Mesenchymal stem cell (in vitro differentiated cells and primary cell): Measurements from ENCODE around the gene TMEM129.

Source experiments
- DNase-seq: peaks from one replicate; pipeline ENCODE4 v3.0.0-alpha.2; 2013
- H2AFZ ChIP-seq: one replicate; pipeline ENCODE4 v1.6.1; 2013; ENCODE audit warnings: low read depth, mild to moderate bottlenecking, control low read depth, inconsistent platforms, low read length, moderate library complexity
- H2AK5ac ChIP-seq: 2 replicates; pipeline ENCODE4 v1.6.1; 2013; ENCODE audit warnings: low read length, moderate library complexity, mild to moderate bottlenecking, inconsistent platforms; ENCODE audit not compliant: severe bottlenecking
- H2BK120ac ChIP-seq: one replicate; pipeline ENCODE4 v1.6.1; 2013; ENCODE audit warnings: low read depth, mild to moderate bottlenecking, inconsistent platforms, low read length, moderate library complexity
- H2BK12ac ChIP-seq, 2 experiments: one replicate each; pipeline ENCODE4 v1.6.1; 2013; ENCODE audit warnings: inconsistent platforms in 2 of 2, low read length in 2 of 2, mild to moderate bottlenecking in 2 of 2, moderate library complexity in 2 of 2, control low read depth in 1 of 2
- H2BK15ac ChIP-seq: one replicate; pipeline ENCODE4 v1.6.1; 2013; ENCODE audit warnings: mild to moderate bottlenecking, low read depth, inconsistent platforms; ENCODE audit not compliant: poor library complexity, severe bottlenecking
- H2BK5ac ChIP-seq: 2 replicates; pipeline ENCODE4 v1.6.1; 2013; ENCODE audit warnings: low read depth, mild to moderate bottlenecking, low read length, control low read depth, inconsistent platforms; ENCODE audit not compliant: poor library complexity, severe bottlenecking
- H3K14ac ChIP-seq, 2 experiments: one replicate each; pipeline ENCODE4 v1.6.1; 2013; ENCODE audit warnings: inconsistent platforms in 2 of 2, low read length in 2 of 2, control low read depth in 1 of 2, mild to moderate bottlenecking in 1 of 2, moderate library complexity in 1 of 2
- H3K18ac ChIP-seq, 2 experiments: one replicate each; pipeline ENCODE4 v1.6.1; 2013; ENCODE audit warnings: inconsistent platforms in 2 of 2, low read length in 2 of 2, control low read depth in 1 of 2, low read depth in 1 of 2, mild to moderate bottlenecking in 1 of 2
- H3K23ac ChIP-seq, 2 experiments: one replicate each; pipeline ENCODE4 v1.6.1; 2013; ENCODE audit warnings: inconsistent platforms in 2 of 2, low read length in 2 of 2, mild to moderate bottlenecking in 2 of 2, moderate library complexity in 2 of 2, control low read depth in 1 of 2
- H3K27ac ChIP-seq: 2 replicates; pipeline ENCODE4 v1.5.1; 2013; ENCODE audit warnings: mild to moderate bottlenecking, moderate library complexity, low read length, control low read depth, inconsistent platforms; ENCODE audit not compliant: poor library complexity, severe bottlenecking
- H3K27me3 ChIP-seq, 2 experiments: 2 replicates each; pipeline versions ENCODE4 v1.6.1 to v1.7.0; 2013; ENCODE audit warnings: low read length in 2 of 2, mild to moderate bottlenecking in 2 of 2, moderate library complexity in 2 of 2, control low read depth in 1 of 2, inconsistent platforms in 1 of 2; ENCODE audit not compliant: control insufficient read depth in 1 of 2, insufficient read depth in 1 of 2
- H3K36me3 ChIP-seq, 2 experiments: 2 replicates each; pipeline versions ENCODE4 v1.6.1 to v1.7.0; 2013; ENCODE audit warnings: low read length in 2 of 2, control low read depth in 1 of 2, inconsistent platforms in 1 of 2, low read depth in 1 of 2, mild to moderate bottlenecking in 1 of 2; ENCODE audit not compliant: insufficient read depth in 2 of 2, control insufficient read depth in 1 of 2
- H3K4ac ChIP-seq, 2 experiments: one replicate each; pipeline ENCODE4 v1.6.1; 2013; ENCODE audit warnings: inconsistent platforms in 2 of 2, low read length in 2 of 2, mild to moderate bottlenecking in 2 of 2, moderate library complexity in 2 of 2, control low read depth in 1 of 2, low read depth in 1 of 2
- H3K4me1 ChIP-seq: 2 replicates; pipeline ENCODE4 v1.6.1; 2013; ENCODE audit warnings: low read depth, low read length, control low read depth; ENCODE audit not compliant: control insufficient read depth, insufficient read depth
- H3K4me2 ChIP-seq: 2 replicates; pipeline ENCODE4 v1.6.1; 2013; ENCODE audit warnings: low read length, mild to moderate bottlenecking, inconsistent platforms; ENCODE audit not compliant: poor library complexity, severe bottlenecking
- H3K4me3 ChIP-seq, 2 experiments: 2 replicates each; pipeline versions ENCODE4 v1.5.1 to v1.7.0; 2013; ENCODE audit warnings: low read length in 2 of 2, mild to moderate bottlenecking in 2 of 2, control low read depth in 1 of 2, low read depth in 1 of 2; ENCODE audit not compliant: insufficient read depth in 1 of 2
- H3K79me1 ChIP-seq: replicated peaks from 2 replicates; pipeline ENCODE4 v1.6.1; 2013; ENCODE audit warnings: mild to moderate bottlenecking, control low read depth, low read length, inconsistent platforms; ENCODE audit not compliant: poor library complexity, severe bottlenecking
- H3K9ac ChIP-seq: 2 replicates; pipeline ENCODE4 v1.7.0; 2013; ENCODE audit warnings: mild to moderate bottlenecking, low read length, moderate library complexity
- H3K9me3 ChIP-seq: 2 replicates; pipeline ENCODE4 v1.7.0; 2013; ENCODE audit warnings: mild to moderate bottlenecking, low read length; ENCODE audit not compliant: control insufficient read depth
- H4K8ac ChIP-seq: one replicate; pipeline ENCODE4 v1.6.1; 2013; ENCODE audit warnings: inconsistent platforms, mild to moderate bottlenecking, low read length, moderate library complexity
- H4K91ac ChIP-seq: one replicate; pipeline ENCODE4 v1.6.1; 2013; ENCODE audit warnings: mild to moderate bottlenecking, low read length, inconsistent platforms
- WGBS: methylation state at CpG from one replicate; pipeline ENCODE4 v1.1.7; 2013; ENCODE audit warnings: mixed read lengths; 5-methylcytosine and 5-hydroxymethylcytosine counted together

TMEM129 gene

GRCh38 chr4:1738410-1738809 lies 17.3 kb upstream of the TMEM129 start:
- peaks cover 44% of the 10 kb centered on the region for H3K79me1 ChIP-seq
- 97% methylated on average over 4 of the region's 4 CpGs for WGBS
- H2BK12ac ChIP-seq: no peak overlapping the region
- no peaks in the 10 kb centered on the region for H3K27me3 ChIP-seq
- H2BK120ac ChIP-seq: no peak overlapping the region
- H4K8ac ChIP-seq: no peak overlapping the region
- no peak overlapping the region for H2AFZ ChIP-seq
- no peak overlapping the region for H3K23ac ChIP-seq
- H3K9ac ChIP-seq: no peak overlapping the region
- no peak for DNase-seq
- no peak overlapping the region for H2BK15ac ChIP-seq
- H3K4me2 ChIP-seq: no peak overlapping the region
- no peak overlapping the region for H3K4ac ChIP-seq
- no peak overlapping the region for H3K14ac ChIP-seq
- H2AK5ac ChIP-seq: no peak overlapping the region
- H3K18ac ChIP-seq: no peak overlapping the region
- no peak overlapping the region for H3K27ac ChIP-seq
- peaks cover 52 to 76% of the 10 kb centered on the region in 2 experiments for H3K36me3 ChIP-seq
- H3K4me3 ChIP-seq: peak overlapping the region in 1 of 2 experiments; percentile 18
- H3K9me3 ChIP-seq: peaks cover 25% of the 10 kb centered on the region
- H2BK5ac ChIP-seq: no peak overlapping the region
- H4K91ac ChIP-seq: no peak overlapping the region
- H3K4me1 ChIP-seq: no peaks in the 10 kb centered on the region

GRCh38 chr4:1737666-1738065 lies 16.5 kb upstream of the TMEM129 start:
- Histone ChIP-seq H3K23ac (no peak overlapping the region), H2AFZ (no peak overlapping the region), H3K9ac (no peak overlapping the region), H3K4me3 (peak overlapping the region in 1 of 2 experiments; percentile 18), H3K27me3 (no peaks in the 10 kb centered on the region), H4K8ac (no peak overlapping the region), H3K79me1 (peaks cover 47% of the 10 kb centered on the region), H3K14ac (no peak overlapping the region), H3K36me3 (peaks cover 59 to 79% of the 10 kb centered on the region in 2 experiments), H2BK5ac (no peak overlapping the region), H2BK120ac (no peak overlapping the region), H3K4ac (no peak overlapping the region), H4K91ac (no peak overlapping the region), H3K9me3 (peaks cover 25% of the 10 kb centered on the region), H2AK5ac (no peak overlapping the region), H2BK12ac (no peak overlapping the region), H3K18ac (no peak overlapping the region), H3K4me1 (no peaks in the 10 kb centered on the region), H3K27ac (no peak overlapping the region), H2BK15ac (no peak overlapping the region), H3K4me2 (no peak overlapping the region)
- DNase-seq: no peak
- 99% methylated on average over 15 of the region's 15 CpGs for WGBS

GRCh38 chr4:1736812-1737211 lies 15.7 kb upstream of the TMEM129 start:
- no peak overlapping the region for H3K23ac ChIP-seq
- WGBS: 95% methylated on average over 13 of the region's 13 CpGs
- DNase-seq: no peak

GRCh38 chr4:1735215-1735614 lies 14.1 kb upstream of the TMEM129 start:
- H3K18ac ChIP-seq: no peak overlapping the region
- WGBS: 94% methylated on average over 20 of the region's 20 CpGs
- no peak overlapping the region for H3K23ac ChIP-seq
- no peak overlapping the region for H2BK12ac ChIP-seq
- H3K4me2 ChIP-seq: no peak overlapping the region
- peaks cover 13% of the 10 kb centered on the region for H3K4me1 ChIP-seq
- H3K4me3 ChIP-seq: no peak overlapping the region
- H2BK15ac ChIP-seq: no peak overlapping the region
- H3K9ac ChIP-seq: no peak overlapping the region
- no peak overlapping the region for H3K14ac ChIP-seq
- no peak overlapping the region for H4K8ac ChIP-seq
- H3K27ac ChIP-seq: no peak overlapping the region
- peaks cover 25% of the 10 kb centered on the region for H3K9me3 ChIP-seq
- no peak overlapping the region for H2BK5ac ChIP-seq
- H2BK120ac ChIP-seq: no peak overlapping the region
- no peak overlapping the region for H2AFZ ChIP-seq
- H3K79me1 ChIP-seq: peaks cover 41% of the 10 kb centered on the region
- DNase-seq: no peak
- H3K36me3 ChIP-seq: peaks cover 62 to 65% of the 10 kb centered on the region in 2 experiments
- H3K4ac ChIP-seq: no peak overlapping the region
- H4K91ac ChIP-seq: no peak overlapping the region
- no peaks in the 10 kb centered on the region for H3K27me3 ChIP-seq
- no peak overlapping the region for H2AK5ac ChIP-seq

More at GRCh38 chr4:1736812-1737211, 15.7 kb upstream of the TMEM129 start:
- Histone ChIP-seq H3K14ac (no peak overlapping the region), H3K9me3 (peaks cover 25% of the 10 kb centered on the region), H3K4ac (no peak overlapping the region), H2BK15ac (no peak overlapping the region), H3K36me3 (peaks cover 65 to 78% of the 10 kb centered on the region in 2 experiments), H3K4me2 (no peak overlapping the region), H3K4me1 (no peaks in the 10 kb centered on the region), H3K79me1 (peaks cover 47% of the 10 kb centered on the region), H3K27ac (no peak overlapping the region), H3K9ac (no peak overlapping the region), H2BK5ac (no peak overlapping the region), H3K27me3 (no peaks in the 10 kb centered on the region), H2BK120ac (no peak overlapping the region), H3K4me3 (no peak overlapping the region), H4K8ac (no peak overlapping the region), H2AK5ac (no peak overlapping the region), H3K18ac (no peak overlapping the region), H2BK12ac (no peak overlapping the region), H2AFZ (no peak overlapping the region), H4K91ac (no peak overlapping the region)
